Measurements from ENCODE around the gene ZCCHC24. TPM values are rescaled to one million over a fixed set of nuclear protein-coding genes. Genes with fewer than 3 reads are reported as not detected.

ZCCHC24 gene
- total RNA-seq, 3 donors from 2014 or later, result 5.6 to 125 (median 22.8) TPM

DNA sequence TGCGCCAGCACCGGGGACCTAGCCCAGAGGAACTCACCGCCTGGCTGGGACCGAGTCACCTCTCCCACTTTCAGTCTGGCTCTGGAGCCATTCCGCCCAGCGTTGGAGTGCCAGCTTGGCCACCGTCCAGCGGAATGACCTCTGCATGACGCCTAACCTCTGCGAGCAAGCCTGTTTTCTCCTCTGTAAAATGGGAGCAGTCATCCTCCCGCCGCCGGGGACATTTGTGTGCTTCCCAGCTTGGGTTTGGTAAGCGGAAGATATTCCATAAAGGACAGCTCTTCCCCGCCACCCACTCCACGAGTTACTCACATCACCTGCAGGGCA lies 1.3 kb upstream of the ZCCHC24 start:
- intact Hi-C loops (cut with DNase I, micrococcal nuclease), result no loop called here

DNA sequence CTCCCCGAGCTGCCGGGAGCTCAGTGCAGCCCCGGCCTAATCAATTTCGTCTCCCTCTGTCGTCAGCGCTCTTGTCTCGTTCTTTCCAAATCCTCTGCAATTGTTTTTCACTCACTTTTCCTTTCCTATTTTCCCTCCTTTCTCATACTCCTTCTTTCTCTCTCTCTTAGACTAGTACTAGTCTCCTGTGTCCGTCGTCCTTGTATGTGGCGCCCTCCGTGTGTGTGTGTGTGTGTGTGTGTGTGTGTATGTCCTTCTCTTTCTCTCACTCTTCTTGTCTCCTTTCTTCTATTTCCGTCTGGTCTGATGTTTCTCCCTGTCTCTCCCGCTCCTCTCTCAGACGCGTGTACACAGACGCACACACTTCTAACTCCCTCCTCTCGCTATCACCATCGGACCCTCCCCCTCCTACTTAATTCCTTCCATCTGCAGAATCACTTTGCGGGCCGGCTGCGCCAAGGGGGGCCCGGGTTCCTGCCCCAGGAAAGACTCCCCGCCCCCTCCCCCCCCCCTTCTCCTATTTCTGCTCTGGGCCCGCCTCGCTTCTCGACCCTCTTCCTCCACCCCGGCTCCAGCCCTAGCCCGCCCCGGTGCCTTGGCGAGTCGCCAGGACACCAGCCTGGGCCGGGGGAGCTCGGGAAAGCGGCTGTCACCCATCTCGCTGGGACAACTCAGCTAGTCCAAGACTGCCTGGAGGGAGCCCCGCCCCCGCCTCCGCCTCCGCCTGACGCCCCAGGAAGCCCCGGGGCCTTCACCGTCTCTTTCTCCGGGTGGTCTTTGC lies 743 bp upstream of the ZCCHC24 start:
- ATAC-seq (peak; percentile 21), DNase-seq (peak in 2 of 3 donors; percentile 73 to 76)
- TF ChIP-seq, protein P1, sequence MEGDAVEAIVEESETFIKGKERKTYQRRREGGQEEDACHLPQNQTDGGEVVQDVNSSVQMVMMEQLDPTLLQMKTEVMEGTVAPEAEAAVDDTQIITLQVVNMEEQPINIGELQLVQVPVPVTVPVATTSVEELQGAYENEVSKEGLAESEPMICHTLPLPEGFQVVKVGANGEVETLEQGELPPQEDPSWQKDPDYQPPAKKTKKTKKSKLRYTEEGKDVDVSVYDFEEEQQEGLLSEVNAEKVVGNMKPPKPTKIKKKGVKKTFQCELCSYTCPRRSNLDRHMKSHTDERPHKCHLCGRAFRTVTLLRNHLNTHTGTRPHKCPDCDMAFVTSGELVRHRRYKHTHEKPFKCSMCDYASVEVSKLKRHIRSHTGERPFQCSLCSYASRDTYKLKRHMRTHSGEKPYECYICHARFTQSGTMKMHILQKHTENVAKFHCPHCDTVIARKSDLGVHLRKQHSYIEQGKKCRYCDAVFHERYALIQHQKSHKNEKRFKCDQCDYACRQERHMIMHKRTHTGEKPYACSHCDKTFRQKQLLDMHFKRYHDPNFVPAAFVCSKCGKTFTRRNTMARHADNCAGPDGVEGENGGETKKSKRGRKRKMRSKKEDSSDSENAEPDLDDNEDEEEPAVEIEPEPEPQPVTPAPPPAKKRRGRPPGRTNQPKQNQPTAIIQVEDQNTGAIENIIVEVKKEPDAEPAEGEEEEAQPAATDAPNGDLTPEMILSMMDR (IDR thresholded peaks at IDR 0.05), result no peak
- Histone ChIP-seq H3K36me3 (ENCODE audit: low read depth) (no peaks in the 10 kb centered on the region), H3K9me3 (no peaks in the 10 kb centered on the region), H3K4me3 (no peak overlapping the region), H3K4me1 (ENCODE audit: low read depth) (peaks cover 16% of the 10 kb centered on the region)
- intact Hi-C loops (cut with DNase I, micrococcal nuclease), result no loop called here

More for the DNA sequence above, 1.3 kb upstream of the ZCCHC24 start:
- H3K4me3 ChIP-seq, result no peak overlapping the region
- H3K36me3 ChIP-seq (ENCODE audit: low read depth), result no peaks in the 10 kb centered on the region
- ATAC-seq (no peak), DNase-seq (peak in 1 of 3 donors; percentile 58)
- no peaks in the 10 kb centered on the region for H3K9me3 ChIP-seq
- peaks cover 16% of the 10 kb centered on the region for H3K4me1 ChIP-seq (ENCODE audit: low read depth)
- TF ChIP-seq, protein P1 (IDR thresholded peaks at IDR 0.05), result no peak

DNA sequence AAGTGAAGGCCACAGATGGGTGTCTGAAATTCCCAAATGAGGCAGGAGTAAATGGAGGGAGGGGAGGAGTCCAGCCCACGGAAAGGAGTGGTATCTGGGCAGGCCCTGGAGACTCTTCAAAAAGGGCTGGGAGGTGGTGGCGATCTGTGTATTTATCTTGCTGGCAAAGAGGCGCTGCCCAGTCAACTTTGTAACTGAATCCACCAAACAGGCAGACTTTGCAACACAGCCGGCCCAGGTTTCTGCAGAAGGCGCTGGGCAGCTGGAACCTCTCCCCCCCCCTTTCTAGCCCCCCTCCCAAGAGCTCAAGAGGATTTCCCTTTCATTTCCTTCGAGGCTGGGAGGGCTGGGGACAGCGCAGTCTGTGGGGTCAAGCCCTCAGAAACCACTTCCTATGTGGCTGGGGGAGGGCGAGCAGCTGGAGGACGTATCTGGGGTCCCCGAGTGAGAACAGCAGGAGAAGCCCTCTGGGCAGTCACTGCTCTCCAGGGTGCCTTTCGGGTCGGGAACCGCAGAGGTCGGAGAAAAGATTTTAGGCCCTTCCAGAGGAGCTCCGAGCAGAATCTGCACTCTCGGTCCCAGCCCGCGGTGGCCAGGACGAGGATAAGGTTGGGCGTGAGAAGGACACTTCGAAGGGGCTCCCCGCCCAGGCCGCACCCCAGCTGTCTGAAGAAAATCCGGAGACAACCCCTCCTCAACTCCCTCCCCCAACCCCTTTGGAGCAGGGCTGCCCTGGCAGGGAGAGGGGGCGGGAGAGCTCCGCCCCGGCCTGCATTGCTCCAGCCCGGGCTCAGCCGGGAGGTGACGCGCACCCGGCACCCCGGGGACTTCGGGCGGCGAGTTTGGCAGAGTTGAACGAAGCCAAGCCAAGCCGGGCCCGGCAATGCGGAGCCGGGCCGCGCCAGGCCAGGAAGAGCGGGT lies 965 bp downstream of the ZCCHC24 start:
- Histone ChIP-seq H3K4me3 (peak overlapping the region; percentile 38), H3K36me3 (ENCODE audit: low read depth) (no peaks in the 10 kb centered on the region), H3K9me3 (no peaks in the 10 kb centered on the region), H3K4me1 (ENCODE audit: low read depth) (peaks cover 16% of the 10 kb centered on the region)
- ATAC-seq (peak; percentile 36), DNase-seq (peak; percentile 48 to 77 (median 74))
- intact Hi-C loops (cut with DNase I, micrococcal nuclease), result loop anchor here in 1 of 2 donors (5.0 kb wide), 1 partner anchor 42 kb away; no protein-coding TSS in a partner anchor
- TF ChIP-seq, protein P1 (IDR thresholded peaks at IDR 0.05), result no peak

DNA sequence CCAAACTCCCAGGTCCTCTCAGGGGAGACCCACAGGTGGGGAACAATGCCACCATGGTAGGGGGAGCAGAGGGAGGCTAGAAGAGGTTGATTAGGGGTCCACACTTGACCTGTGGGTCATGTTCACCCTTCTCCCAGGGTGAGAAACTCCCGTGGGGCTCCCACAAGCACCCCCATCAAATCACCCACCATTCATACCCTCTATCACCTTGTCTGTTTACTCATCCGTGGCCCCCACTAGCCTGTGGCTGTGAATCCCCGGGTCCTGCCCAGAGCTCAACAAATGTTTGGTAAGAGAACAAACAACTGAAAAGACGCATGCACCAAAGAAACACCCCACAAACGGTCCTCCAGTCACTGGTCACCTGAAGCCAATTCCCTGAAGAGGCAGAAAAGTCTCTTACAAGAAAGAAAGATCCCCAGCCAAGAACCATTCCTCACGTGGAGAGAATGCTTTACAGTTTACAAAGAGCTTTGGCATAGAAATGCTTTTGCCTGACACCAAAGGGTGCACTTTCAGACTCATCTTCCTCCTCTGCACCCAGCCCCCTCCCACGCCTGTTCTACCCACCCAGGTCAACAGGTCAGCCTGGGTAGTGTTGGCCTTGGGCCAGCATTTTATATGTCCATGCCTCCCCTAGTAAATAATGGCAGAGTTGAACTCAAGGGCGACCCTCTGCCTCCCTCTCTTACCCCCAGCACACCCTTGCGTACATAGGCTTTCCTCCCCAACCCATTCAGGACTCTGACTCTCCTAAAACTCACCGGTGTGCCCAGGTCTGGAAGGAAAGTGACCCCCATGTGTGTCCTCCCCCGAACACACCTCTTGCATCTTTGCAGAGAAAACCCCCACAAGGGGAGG lies 1.9 kb downstream of the ZCCHC24 start:
- H3K4me3 ChIP-seq, result no peak overlapping the region
- H3K4me1 ChIP-seq (ENCODE audit: low read depth), result peaks cover 20% of the 10 kb centered on the region
- DNase-seq (no peak), ATAC-seq (no peak)
- TF ChIP-seq, protein P1 (IDR thresholded peaks at IDR 0.05), result no peak
- H3K9me3 ChIP-seq, result no peaks in the 10 kb centered on the region
- intact Hi-C loops (cut with DNase I, micrococcal nuclease), result loop anchor here in 1 of 2 donors (5.0 kb wide), 1 partner anchor 41 kb away; no protein-coding TSS in a partner anchor
- H3K36me3 ChIP-seq (ENCODE audit: low read depth), result no peaks in the 10 kb centered on the region
